Liver (tissue), 9 donors: ENCODE measurements around the gene CAPN10. TPM values are rescaled to one million over a fixed set of nuclear protein-coding genes. Genes with fewer than 3 reads are reported as not detected.

Experiments used
- DNase-seq: peaks from one replicate; pipeline ENCODE4 v3.0.0-alpha.2; 2017; ENCODE audit warnings: low spot score
- H3K27ac ChIP-seq, 2 donors: one replicate each; pipeline ENCODE4 v1.7.0; 2013; ENCODE audit warnings: inconsistent platforms in 2 of 2, low read length in 2 of 2, control low read depth in 1 of 2, low read depth in 1 of 2, mild to moderate bottlenecking in 1 of 2
- H3K27me3 ChIP-seq, 4 donors: one replicate each; pipeline versions ENCODE4 v1.6.1 to v1.7.0; 2013; ENCODE audit warnings: low read length in 3 of 4, inconsistent platforms in 1 of 4, mild to moderate bottlenecking in 1 of 4, moderate library complexity in 1 of 4; ENCODE audit not compliant: control insufficient read depth in 4 of 4, insufficient read depth in 4 of 4
- H3K36me3 ChIP-seq, 4 donors: one replicate each; pipeline versions ENCODE4 v1.6.1 to v1.7.0; 2013; ENCODE audit warnings: low read length in 3 of 4, mild to moderate bottlenecking in 3 of 4, low read depth in 1 of 4, moderate library complexity in 1 of 4; ENCODE audit not compliant: control insufficient read depth in 4 of 4, insufficient read depth in 3 of 4
- H3K4me1 ChIP-seq, 4 donors: one replicate each; pipeline versions ENCODE4 v1.6.1 to v1.7.0; 2013; ENCODE audit warnings: low read length in 3 of 4, mild to moderate bottlenecking in 3 of 4, moderate library complexity in 1 of 4; ENCODE audit not compliant: control insufficient read depth in 4 of 4, insufficient read depth in 4 of 4
- H3K4me3 ChIP-seq, 3 donors: one replicate each; pipeline versions ENCODE4 v1.6.1 to v1.7.0; 2013; ENCODE audit warnings: low read length in 3 of 3, control low read depth in 1 of 3, low read depth in 1 of 3, mild to moderate bottlenecking in 1 of 3
- H3K9ac ChIP-seq, 2 donors: one replicate each; pipeline ENCODE4 v1.7.0; 2013; ENCODE audit warnings: low read length in 2 of 2, mild to moderate bottlenecking in 2 of 2, moderate library complexity in 2 of 2, control low read depth in 1 of 2, low read depth in 1 of 2
- H3K9me3 ChIP-seq, 4 donors: one replicate each; pipeline versions ENCODE4 v1.6.1 to v1.7.0; 2013; ENCODE audit warnings: low read length in 3 of 4; ENCODE audit not compliant: control insufficient read depth in 4 of 4
- EGR1 ChIP-seq, 2 donors: IDR thresholded peaks; 2 replicates each; pipeline ENCODE4 v1.6.1; 2016 to 2018; ENCODE audit warnings: antibody characterized with exemption in 2 of 2, low read depth in 2 of 2
- FOXA1 ChIP-seq: IDR thresholded peaks from 2 replicates; pipeline ENCODE4 v1.6.1; 2016; ENCODE audit warnings: antibody characterized with exemption
- FOXA2 ChIP-seq: IDR thresholded peaks from 2 replicates; pipeline ENCODE4 v1.6.1; 2016; ENCODE audit warnings: antibody characterized with exemption
- GABPA ChIP-seq, 2 donors: IDR thresholded peaks in 1 of 2; conservative IDR thresholded peaks in 1 of 2; 2 replicates each; pipeline ENCODE4 v1.6.1; 2016; ENCODE audit warnings: antibody characterized with exemption in 2 of 2, mild to moderate bottlenecking in 1 of 2, moderate library complexity in 1 of 2
- HNF4A ChIP-seq, 2 donors: conservative IDR thresholded peaks; 2 replicates each; pipeline ENCODE4 v1.6.1; 2016; ENCODE audit warnings: antibody characterized with exemption in 2 of 2, mild to moderate bottlenecking in 2 of 2
- HNF4G ChIP-seq: IDR thresholded peaks from 2 replicates; pipeline ENCODE4 v1.6.1; 2016; ENCODE audit warnings: antibody characterized with exemption
- JUND ChIP-seq, 2 donors: IDR thresholded peaks; 2 replicates each; pipeline ENCODE4 v1.6.1; 2016; ENCODE audit warnings: antibody characterized with exemption in 2 of 2
- NR2F2 ChIP-seq: IDR thresholded peaks from 2 replicates; pipeline ENCODE4 v1.6.1; 2016; ENCODE audit warnings: antibody characterized with exemption
- RAD21 ChIP-seq, 2 donors: IDR thresholded peaks; 2 replicates each; pipeline ENCODE4 v1.6.1; 2016; ENCODE audit warnings: antibody characterized with exemption in 2 of 2, mild to moderate bottlenecking in 2 of 2
- RXRA ChIP-seq, 2 donors: IDR thresholded peaks; 2 replicates each; pipeline ENCODE4 v1.6.1; 2017 to 2018; ENCODE audit warnings: antibody characterized with exemption in 2 of 2, mild to moderate bottlenecking in 1 of 2
- SP1 ChIP-seq: IDR thresholded peaks from 2 replicates; pipeline ENCODE4 v1.6.1; 2018; ENCODE audit warnings: antibody characterized with exemption, mild to moderate bottlenecking
- TAF1 ChIP-seq: conservative IDR thresholded peaks from 2 replicates; pipeline ENCODE4 v1.6.1; 2016; ENCODE audit warnings: antibody characterized with exemption, mild to moderate bottlenecking
- YY1 ChIP-seq: IDR thresholded peaks from 2 replicates; pipeline ENCODE4 v1.6.1; 2016; ENCODE audit warnings: antibody characterized with exemption, mild to moderate bottlenecking
- WGBS: extraction: QIAGEN DNeasy Blood & Tissue Kit; methylation state at CpG from one replicate; pipeline ENCODE4 v1.1.7; 2013; 5-methylcytosine and 5-hydroxymethylcytosine counted together
- polyA plus RNA-seq, 2 donors: library from polyadenylated mRNA; stranded (reverse) in 1 of 2; unstranded in 1 of 2; fragments of 200-250 nt in 1 of 2; fragments of >200 nt in 1 of 2; fragmentation: Nextera tagmentation in 1 of 2; extraction: Ambion mirVana in 1 of 2; gene quantifications; one replicate each; pipeline versions ENCODE4 v1.2.1 to v1.2.3, GENCODE V29; 2013 to 2015
- total RNA-seq, 2 donors: library from RNA; depleted of rRNA; stranded (reverse); fragments of >200 nt; gene quantifications; one replicate each; pipeline ENCODE4 v1.2.3, GENCODE V29; 2014
- TF ChIP-seq, protein P1 (sequence below): IDR thresholded peaks from 2 replicates; pipeline ENCODE4 v1.6.1; 2016; ENCODE audit warnings: antibody characterized with exemption
- TF ChIP-seq, protein P2 (sequence below): IDR thresholded peaks from 2 replicates; pipeline ENCODE4 v1.6.1; 2016; ENCODE audit warnings: antibody characterized with exemption
- TF ChIP-seq, protein P3 (sequence below): IDR thresholded peaks from 2 replicates; pipeline ENCODE4 v1.6.1; 2016; ENCODE audit warnings: antibody characterized with exemption
- TF ChIP-seq, protein P4 (sequence below): IDR thresholded peaks from 2 replicates; pipeline ENCODE4 v1.6.1; 2016; ENCODE audit warnings: antibody characterized with exemption, mild to moderate bottlenecking
- TF ChIP-seq, protein P5 (sequence below): fragments of 150-350 bp; IDR thresholded peaks from 2 replicates; pipeline ENCODE4 v1.5.1; 2017; ENCODE audit warnings: improper control_type of control experiment, low read depth, low read length; ENCODE audit not compliant: missing input control
- donor health status: healthy.
- donor health status: healthy.
- donor health status: healthy.
- donor health status: healthy.
- donor health status: healthy.

The CAPN10 gene
- total and polyA plus RNA-seq, 4 donors: 4.8 to 11.3 (median 6.5) TPM

DNA sequence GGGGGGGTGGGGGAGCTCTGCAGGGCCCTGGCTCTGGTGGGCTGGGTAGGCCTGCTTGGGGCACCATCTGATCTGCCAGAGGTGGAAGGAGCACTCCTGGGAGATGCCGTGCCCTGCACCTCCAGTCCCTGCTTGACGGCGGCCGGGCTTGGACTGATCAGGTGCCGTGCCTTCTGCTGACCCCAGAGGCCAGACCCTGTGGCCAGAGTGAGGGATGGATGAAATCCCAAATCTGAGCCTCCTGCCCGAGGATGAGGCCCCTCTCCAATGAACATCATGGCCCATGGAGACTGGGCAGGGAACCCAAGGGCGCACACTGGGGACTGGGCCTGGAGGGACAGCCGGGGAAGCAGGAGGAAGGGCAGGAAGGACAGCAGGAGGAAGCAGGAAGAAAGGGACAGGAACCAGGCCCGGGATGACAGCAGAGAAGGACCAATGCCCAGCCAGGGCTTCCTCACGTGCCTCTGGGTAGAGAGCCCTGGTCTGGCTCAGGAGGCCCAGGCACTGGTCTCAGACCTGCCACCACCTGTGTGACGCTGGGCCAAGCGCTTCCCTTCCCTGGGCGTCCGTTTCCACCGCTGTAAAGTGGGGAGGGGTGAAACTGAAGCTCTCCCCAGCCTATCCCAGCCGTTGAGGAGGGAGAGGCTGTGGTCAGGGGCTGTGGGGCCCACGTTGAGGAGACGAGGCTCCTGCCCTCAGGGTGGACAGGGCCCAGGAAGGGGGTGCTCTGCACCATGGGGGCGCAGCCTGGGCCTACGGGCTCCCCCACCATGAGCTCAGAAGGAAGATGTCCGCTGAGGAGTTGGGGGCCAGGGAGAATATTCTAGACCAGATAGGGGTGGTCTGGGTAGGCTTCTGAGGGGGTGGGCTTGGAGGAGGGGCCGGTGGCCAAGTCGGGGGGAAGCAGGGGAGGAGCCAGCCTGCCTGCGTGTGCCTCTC lies 37.7 kb downstream of the CAPN10 start (continued):
- TF ChIP-seq, protein P1, sequence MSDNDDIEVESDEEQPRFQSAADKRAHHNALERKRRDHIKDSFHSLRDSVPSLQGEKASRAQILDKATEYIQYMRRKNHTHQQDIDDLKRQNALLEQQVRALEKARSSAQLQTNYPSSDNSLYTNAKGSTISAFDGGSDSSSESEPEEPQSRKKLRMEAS: no peak

DNA sequence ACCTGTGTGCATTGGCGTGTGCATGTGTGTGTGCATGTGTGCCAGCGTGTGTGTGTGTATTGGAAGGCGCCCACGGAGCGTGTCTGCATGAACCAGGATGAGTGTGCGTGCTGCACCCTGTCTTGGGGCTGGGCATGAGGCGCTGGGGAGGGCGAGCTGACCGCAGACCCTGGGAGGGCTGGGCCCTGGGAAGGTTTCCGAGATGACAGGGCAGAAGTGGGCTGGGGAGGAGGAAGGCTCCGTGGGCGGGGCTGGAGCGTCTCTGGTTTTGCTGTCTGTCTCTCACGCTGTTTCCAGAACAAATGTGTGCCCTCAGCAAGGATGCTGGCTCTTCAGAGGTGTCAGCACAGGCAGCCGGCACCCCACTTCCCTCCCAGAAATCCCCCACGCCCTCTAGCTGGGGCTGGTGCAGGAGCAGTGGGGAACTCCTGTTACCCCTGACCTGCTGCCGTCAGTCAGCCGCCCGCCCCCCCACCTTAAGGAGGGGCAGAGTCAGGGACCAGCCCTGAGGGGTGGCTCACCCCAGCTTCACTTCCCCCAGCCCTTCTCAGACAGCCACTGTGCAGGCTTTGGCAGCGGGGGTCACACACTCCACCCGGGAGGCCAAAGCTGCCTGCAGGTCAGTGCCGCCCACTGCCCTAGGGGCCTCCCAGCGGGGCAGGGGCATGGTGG lies 38.6 kb downstream of the CAPN10 start, which contains the start of gene GPR35:
TSS of gene GPR35 (plus strand) at position 531 of the 672 bp plus-strand sequence. CDS start 4,473 bp downstream, outside the sequence.
- H3K9me3 ChIP-seq: no peaks in the 10 kb centered on the region
- 65% methylated on average over 23 of the region's 23 CpGs for WGBS
- no peaks in the 10 kb centered on the region for H3K27me3 ChIP-seq
- H3K4me1 ChIP-seq: peaks cover 0 to 2% (median 0%) of the 10 kb centered on the region in 4 donors
- TF ChIP-seq YY1 (no peak), HNF4G (no peak), HNF4A (conservative IDR thresholded peaks at IDR 0.05) (no peak), EGR1 (IDR thresholded peaks at IDR 0.05; ENCODE audit: low read depth in 2 of 2) (no peak), NR2F2 (no peak), TAF1 (no peak), RXRA (IDR thresholded peaks at IDR 0.05) (no peak), RAD21 (IDR thresholded peaks at IDR 0.05) (no peak), GABPA (IDR thresholded peaks at IDR 0.05 in 1 of 2, conservative IDR thresholded peaks at IDR 0.05 in 1 of 2) (no peak), FOXA1 (no peak), JUND (IDR thresholded peaks at IDR 0.05) (no peak), SP1 (no peak), FOXA2 (no peak)
- TF ChIP-seq, protein P2, sequence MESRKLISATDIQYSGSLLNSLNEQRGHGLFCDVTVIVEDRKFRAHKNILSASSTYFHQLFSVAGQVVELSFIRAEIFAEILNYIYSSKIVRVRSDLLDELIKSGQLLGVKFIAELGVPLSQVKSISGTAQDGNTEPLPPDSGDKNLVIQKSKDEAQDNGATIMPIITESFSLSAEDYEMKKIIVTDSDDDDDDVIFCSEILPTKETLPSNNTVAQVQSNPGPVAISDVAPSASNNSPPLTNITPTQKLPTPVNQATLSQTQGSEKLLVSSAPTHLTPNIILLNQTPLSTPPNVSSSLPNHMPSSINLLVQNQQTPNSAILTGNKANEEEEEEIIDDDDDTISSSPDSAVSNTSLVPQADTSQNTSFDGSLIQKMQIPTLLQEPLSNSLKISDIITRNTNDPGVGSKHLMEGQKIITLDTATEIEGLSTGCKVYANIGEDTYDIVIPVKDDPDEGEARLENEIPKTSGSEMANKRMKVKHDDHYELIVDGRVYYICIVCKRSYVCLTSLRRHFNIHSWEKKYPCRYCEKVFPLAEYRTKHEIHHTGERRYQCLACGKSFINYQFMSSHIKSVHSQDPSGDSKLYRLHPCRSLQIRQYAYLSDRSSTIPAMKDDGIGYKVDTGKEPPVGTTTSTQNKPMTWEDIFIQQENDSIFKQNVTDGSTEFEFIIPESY: no peak
- TF ChIP-seq, protein P3, sequence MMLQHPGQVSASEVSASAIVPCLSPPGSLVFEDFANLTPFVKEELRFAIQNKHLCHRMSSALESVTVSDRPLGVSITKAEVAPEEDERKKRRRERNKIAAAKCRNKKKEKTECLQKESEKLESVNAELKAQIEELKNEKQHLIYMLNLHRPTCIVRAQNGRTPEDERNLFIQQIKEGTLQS: no peak
- TF ChIP-seq, protein P4, sequence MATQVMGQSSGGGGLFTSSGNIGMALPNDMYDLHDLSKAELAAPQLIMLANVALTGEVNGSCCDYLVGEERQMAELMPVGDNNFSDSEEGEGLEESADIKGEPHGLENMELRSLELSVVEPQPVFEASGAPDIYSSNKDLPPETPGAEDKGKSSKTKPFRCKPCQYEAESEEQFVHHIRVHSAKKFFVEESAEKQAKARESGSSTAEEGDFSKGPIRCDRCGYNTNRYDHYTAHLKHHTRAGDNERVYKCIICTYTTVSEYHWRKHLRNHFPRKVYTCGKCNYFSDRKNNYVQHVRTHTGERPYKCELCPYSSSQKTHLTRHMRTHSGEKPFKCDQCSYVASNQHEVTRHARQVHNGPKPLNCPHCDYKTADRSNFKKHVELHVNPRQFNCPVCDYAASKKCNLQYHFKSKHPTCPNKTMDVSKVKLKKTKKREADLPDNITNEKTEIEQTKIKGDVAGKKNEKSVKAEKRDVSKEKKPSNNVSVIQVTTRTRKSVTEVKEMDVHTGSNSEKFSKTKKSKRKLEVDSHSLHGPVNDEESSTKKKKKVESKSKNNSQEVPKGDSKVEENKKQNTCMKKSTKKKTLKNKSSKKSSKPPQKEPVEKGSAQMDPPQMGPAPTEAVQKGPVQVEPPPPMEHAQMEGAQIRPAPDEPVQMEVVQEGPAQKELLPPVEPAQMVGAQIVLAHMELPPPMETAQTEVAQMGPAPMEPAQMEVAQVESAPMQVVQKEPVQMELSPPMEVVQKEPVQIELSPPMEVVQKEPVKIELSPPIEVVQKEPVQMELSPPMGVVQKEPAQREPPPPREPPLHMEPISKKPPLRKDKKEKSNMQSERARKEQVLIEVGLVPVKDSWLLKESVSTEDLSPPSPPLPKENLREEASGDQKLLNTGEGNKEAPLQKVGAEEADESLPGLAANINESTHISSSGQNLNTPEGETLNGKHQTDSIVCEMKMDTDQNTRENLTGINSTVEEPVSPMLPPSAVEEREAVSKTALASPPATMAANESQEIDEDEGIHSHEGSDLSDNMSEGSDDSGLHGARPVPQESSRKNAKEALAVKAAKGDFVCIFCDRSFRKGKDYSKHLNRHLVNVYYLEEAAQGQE: no peak
- TF ChIP-seq, protein P5, sequence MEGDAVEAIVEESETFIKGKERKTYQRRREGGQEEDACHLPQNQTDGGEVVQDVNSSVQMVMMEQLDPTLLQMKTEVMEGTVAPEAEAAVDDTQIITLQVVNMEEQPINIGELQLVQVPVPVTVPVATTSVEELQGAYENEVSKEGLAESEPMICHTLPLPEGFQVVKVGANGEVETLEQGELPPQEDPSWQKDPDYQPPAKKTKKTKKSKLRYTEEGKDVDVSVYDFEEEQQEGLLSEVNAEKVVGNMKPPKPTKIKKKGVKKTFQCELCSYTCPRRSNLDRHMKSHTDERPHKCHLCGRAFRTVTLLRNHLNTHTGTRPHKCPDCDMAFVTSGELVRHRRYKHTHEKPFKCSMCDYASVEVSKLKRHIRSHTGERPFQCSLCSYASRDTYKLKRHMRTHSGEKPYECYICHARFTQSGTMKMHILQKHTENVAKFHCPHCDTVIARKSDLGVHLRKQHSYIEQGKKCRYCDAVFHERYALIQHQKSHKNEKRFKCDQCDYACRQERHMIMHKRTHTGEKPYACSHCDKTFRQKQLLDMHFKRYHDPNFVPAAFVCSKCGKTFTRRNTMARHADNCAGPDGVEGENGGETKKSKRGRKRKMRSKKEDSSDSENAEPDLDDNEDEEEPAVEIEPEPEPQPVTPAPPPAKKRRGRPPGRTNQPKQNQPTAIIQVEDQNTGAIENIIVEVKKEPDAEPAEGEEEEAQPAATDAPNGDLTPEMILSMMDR: no peak
- TF ChIP-seq, protein P1: no peak
- H3K27ac ChIP-seq: peak within 1 kb of the TSS; percentile 12 to 41
- no peak for DNase-seq
- H3K4me3 ChIP-seq: no peak within 1 kb of the TSS
- H3K9ac ChIP-seq: no peak within 1 kb of the TSS
- no peaks in the 10 kb centered on the region for H3K36me3 ChIP-seq
